Measurements from ENCODE around the gene TRPM3. TPM values are rescaled to one million over a fixed set of nuclear protein-coding genes. Genes with fewer than 3 reads are reported as not detected.
A peak's percentile ranks its signal among the peaks of the same experiment; 100 is the strongest.

TRPM3 gene
- total RNA-seq, 6 donors from 2014 or later = 0.10 to 1.0 (median 0.17) TPM; not detected in 1

DNA sequence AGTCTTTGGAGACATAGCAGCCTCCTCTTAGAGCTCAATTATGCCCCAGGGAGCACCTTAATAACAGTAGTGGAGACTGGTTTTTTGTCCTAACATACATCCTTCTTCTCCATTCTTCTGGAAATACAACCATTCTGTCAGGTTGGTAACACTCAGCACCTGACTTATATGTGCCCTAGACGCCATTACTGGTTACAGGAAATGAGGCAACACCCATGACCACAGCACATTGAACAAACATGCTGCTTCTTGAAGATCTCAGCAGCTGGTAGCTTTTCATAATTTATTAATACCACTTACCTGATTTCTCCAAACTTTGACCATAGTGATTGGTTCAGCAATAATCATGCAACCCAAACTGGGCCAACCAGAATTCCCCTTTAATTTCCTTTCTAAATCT lies 25.1 kb upstream of the TRPM3 start:
- TF ChIP-seq, protein P1, sequence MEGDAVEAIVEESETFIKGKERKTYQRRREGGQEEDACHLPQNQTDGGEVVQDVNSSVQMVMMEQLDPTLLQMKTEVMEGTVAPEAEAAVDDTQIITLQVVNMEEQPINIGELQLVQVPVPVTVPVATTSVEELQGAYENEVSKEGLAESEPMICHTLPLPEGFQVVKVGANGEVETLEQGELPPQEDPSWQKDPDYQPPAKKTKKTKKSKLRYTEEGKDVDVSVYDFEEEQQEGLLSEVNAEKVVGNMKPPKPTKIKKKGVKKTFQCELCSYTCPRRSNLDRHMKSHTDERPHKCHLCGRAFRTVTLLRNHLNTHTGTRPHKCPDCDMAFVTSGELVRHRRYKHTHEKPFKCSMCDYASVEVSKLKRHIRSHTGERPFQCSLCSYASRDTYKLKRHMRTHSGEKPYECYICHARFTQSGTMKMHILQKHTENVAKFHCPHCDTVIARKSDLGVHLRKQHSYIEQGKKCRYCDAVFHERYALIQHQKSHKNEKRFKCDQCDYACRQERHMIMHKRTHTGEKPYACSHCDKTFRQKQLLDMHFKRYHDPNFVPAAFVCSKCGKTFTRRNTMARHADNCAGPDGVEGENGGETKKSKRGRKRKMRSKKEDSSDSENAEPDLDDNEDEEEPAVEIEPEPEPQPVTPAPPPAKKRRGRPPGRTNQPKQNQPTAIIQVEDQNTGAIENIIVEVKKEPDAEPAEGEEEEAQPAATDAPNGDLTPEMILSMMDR (IDR thresholded peaks at IDR 0.05) = no peak
- TF ChIP-seq POLR2A (IDR thresholded peaks at IDR 0.05) (no peak), POLR2AphosphoS5 (IDR thresholded peaks at IDR 0.05) (no peak), EP300 (IDR thresholded peaks at IDR 0.05) (no peak)
- ATAC-seq (ENCODE audit: low FRiP score in 2 of 2) (no peak), DNase-seq (no peak)
- Histone ChIP-seq H3K9me3 (no peaks in the 10 kb centered on the region), H3K4me1 (peaks cover 0 to 8% (median 2%) of the 10 kb centered on the region in 4 donors), H3K27ac (no peak overlapping the region), H3K4me3 (no peak overlapping the region), H3K36me3 (no peaks in the 10 kb centered on the region), H3K27me3 (no peaks in the 10 kb centered on the region)
- WGBS, 2 donors = 15 to 40% methylated on average over 1 of the region's 1 CpG

DNA sequence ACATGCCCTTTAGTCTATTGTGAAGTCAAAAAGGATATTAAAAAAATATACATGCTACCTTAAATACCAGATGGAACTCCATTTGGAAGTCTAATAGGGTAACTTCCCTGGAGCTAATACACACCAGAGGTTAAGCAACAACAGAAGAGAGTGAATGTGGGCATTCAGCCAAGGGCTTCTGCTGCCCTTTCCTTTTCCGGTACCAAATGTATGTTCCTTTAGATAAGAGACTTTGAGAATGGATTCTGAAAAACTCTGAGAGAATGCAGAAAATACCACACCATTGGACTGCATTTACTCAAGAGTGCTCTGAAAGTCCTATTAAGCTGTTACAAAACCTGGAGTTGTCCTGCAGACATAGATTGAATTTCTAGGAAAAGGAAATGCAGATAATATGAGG lies 23.8 kb upstream of the TRPM3 start:
- Histone ChIP-seq H3K36me3 (no peaks in the 10 kb centered on the region), H3K27ac (no peak overlapping the region), H3K9me3 (no peaks in the 10 kb centered on the region), H3K27me3 (no peaks in the 10 kb centered on the region), H3K4me3 (no peak overlapping the region), H3K4me1 (peaks cover 0 to 8% (median 2%) of the 10 kb centered on the region in 4 donors)
- DNase-seq (peak in 1 of 2 donors; percentile 51), ATAC-seq (ENCODE audit: low FRiP score in 2 of 2) (no peak)
- TF ChIP-seq POLR2AphosphoS5 (IDR thresholded peaks at IDR 0.05) = no peak
- no peak for TF ChIP-seq EP300 (IDR thresholded peaks at IDR 0.05)
- TF ChIP-seq, protein P1 (IDR thresholded peaks at IDR 0.05) = no peak
- 0 to 8% methylated on average over 1 of the region's 1 CpG for WGBS, 2 donors

DNA sequence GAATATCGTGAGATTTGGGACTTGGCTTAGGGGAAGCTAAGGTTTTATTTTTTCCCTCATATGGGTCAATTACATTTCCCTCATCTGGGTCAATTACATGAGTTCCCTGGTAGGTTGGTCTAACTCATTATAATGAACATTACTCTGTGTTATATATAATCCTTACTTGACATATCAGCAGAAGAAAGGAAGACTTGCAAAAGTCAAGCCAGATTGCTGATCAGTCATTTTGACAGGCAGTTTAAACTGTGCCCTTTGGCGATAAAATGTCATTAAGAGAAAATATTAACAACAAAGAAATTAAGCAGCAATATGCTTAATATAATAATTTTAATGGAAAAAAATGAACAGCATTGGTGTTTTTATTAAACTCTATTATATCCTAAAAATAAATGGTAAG lies 23.1 kb upstream of the TRPM3 start:
- WGBS, 2 donors = 44 to 54% methylated on average over 2 of the region's 2 CpGs
- Histone ChIP-seq H3K27me3 (no peaks in the 10 kb centered on the region), H3K9me3 (no peaks in the 10 kb centered on the region), H3K27ac (no peak overlapping the region), H3K4me3 (no peak overlapping the region), H3K4me1 (peaks cover 0 to 8% (median 2%) of the 10 kb centered on the region in 4 donors), H3K36me3 (no peaks in the 10 kb centered on the region)
- DNase-seq (no peak), ATAC-seq (ENCODE audit: low FRiP score in 2 of 2) (no peak)
- TF ChIP-seq POLR2A (IDR thresholded peaks at IDR 0.05) = no peak
- TF ChIP-seq POLR2AphosphoS5 (IDR thresholded peaks at IDR 0.05) = no peak
- TF ChIP-seq EP300 (IDR thresholded peaks at IDR 0.05) = no peak
- TF ChIP-seq, protein P1 (IDR thresholded peaks at IDR 0.05) = no peak

DNA sequence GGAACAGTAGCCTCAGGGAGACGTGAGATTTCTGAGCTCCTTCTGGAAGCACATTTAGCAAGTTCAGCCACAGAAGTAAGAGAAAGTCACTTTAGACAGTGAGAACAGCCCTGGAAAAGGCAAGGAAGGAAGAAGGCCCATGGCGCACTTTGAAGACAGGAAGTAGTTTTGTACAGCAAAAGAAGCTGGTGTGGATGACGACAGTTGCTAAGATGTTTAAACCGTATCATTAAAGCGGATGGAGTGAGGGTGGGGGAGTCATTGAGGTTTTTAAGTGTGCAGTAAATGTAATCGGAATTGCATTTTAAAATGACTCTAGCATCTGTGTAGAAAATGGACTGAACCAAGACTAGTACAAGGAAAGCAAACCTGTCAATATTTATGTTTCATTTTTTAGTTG lies 15.3 kb upstream of the TRPM3 start:
- 70 to 73% methylated on average over 6 of the region's 6 CpGs for WGBS, 2 donors
- H3K36me3 ChIP-seq = no peaks in the 10 kb centered on the region
- ATAC-seq (ENCODE audit: low FRiP score in 2 of 2) = no peak
- no peaks in the 10 kb centered on the region for H3K9me3 ChIP-seq
- TF ChIP-seq POLR2A (IDR thresholded peaks at IDR 0.05) = no peak
- no peak for TF ChIP-seq POLR2AphosphoS5 (IDR thresholded peaks at IDR 0.05)
- TF ChIP-seq, protein P1 (IDR thresholded peaks at IDR 0.05) = no peak
- no peak for TF ChIP-seq EP300 (IDR thresholded peaks at IDR 0.05)
- no peak for DNase-seq
- H3K4me1 ChIP-seq = no peaks in the 10 kb centered on the region
- H3K4me3 ChIP-seq = no peak overlapping the region
- no peaks in the 10 kb centered on the region for H3K27me3 ChIP-seq
- no peak overlapping the region for H3K27ac ChIP-seq

DNA sequence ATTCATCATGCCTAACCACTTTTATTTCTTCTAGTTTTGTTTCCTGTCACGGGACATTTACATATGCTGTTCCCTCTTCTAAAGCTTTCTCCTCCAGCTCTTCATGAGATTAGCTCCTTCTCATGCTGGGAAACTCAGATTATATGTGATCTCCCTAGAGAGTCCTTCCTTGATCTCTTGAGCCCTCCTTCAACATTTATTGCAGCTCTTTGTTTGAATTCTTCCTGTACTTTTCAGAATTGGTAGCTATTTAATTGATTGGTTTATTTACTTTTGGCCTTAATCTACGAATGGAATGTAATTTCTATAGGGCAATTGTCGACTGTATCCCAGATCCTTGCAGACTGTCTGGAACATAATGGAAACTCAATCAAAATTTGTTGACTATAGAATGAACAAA lies 9.7 kb upstream of the TRPM3 start:
- 41 to 45% methylated on average over 3 of the region's 3 CpGs for whole genome bisulfite sequencing, 2 donors
- ATAC-seq (ENCODE audit: low FRiP score in 2 of 2) (no peak), DNase-seq (no peak)
- TF ChIP-seq, protein P1 (IDR thresholded peaks at IDR 0.05) = no peak
- TF ChIP-seq EP300 (IDR thresholded peaks at IDR 0.05) = no peak
- no peak for TF ChIP-seq POLR2AphosphoS5 (IDR thresholded peaks at IDR 0.05)
- no peak for TF ChIP-seq POLR2A (IDR thresholded peaks at IDR 0.05)
- no peak overlapping the region for H3K4me3 ChIP-seq
- no peaks in the 10 kb centered on the region for H3K36me3 ChIP-seq
- H3K4me1 ChIP-seq = no peaks in the 10 kb centered on the region
- no peaks in the 10 kb centered on the region for H3K27me3 ChIP-seq
- no peaks in the 10 kb centered on the region for H3K9me3 ChIP-seq
- H3K27ac ChIP-seq = no peak overlapping the region
